Measurements from ENCODE around the gene NDST1.

- TF ChIP-seq CTCF (IDR thresholded peaks at IDR 0.05; ENCODE audit: low read length) = no peak
- TF ChIP-seq EZH2 (IDR thresholded peaks at IDR 0.05; ENCODE audit: borderline replicate concordance, low read length) = no peak
Measured at GRCh38 chr5:150503386-150503785, 4.5 kb upstream of the NDST1 start.
